GM18520 (cell line): ENCODE results near the gene PDE1C.

Experiments used
- ATAC-seq: cut with Tn5 transposase; IDR thresholded peaks from one replicate; pipeline ENCODE4 v1.9.1; 2021; ENCODE audit not compliant: unreplicated experiment

Gene PDE1C

GRCh38 chr7:31950091-31950755 lies 120.0 kb downstream of the PDE1C start:
- peak; percentile 44 for ATAC-seq

DNA sequence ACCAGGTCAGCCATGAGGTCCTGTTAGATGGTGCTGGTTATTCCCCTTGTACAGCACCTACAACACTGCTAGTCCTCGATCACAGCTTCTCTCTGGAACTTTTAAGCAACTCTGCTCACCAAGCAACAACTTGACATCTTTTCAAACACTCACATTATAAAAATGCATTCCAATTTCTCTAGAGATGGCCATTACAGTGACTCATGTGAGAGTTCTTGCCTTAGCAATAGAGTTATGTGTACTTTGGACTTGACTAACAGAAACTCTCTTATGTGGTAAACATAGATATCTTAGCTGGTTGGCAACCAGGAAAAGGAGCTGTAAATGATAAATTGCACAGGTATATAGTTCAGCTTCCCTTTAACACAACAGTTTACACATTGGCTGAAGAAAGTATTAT lies 122.2 kb downstream of the PDE1C start:
- ATAC-seq: peak; percentile 57

DNA sequence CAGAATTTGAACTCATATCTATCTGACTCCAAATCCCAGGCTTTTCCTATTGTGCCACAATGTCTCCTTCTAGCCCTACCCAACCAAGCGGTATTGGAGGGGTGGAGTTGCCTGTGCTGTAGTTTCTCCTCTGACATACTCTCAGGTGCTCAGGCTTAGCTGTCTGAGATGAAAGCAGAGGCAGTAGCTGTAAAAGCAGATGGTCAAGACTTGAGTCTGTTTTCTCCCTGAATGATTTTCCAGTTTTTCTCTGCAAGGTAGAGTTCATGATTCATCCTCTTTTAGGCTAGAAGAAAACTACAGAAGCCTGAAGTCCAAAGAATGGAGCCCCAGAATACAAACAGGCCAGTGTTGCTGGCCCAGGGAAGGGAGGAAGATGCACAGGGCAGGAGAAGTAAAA lies 130.0 kb downstream of the PDE1C start:
- ATAC-seq: no peak

DNA sequence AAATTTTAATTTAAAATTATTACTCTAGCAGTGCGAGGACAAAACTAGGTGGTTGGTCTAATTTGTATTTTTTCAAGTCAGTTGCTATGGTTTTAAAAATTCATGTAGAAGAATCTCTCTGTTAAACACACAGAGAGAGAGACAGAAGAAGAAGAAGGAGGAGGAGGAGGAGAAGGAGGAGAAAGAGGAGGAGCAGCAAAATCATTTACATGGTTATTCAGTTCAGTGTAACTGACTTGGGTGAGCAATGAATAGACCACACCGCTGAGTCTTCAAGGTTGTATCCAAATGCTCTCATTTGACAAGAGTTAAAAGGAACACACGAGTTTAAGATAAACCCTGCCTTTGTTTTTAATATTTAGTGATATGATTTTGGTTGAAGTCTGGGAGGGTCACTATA lies 131.1 kb downstream of the PDE1C start:
- no peak for ATAC-seq

- ATAC-seq: no peak
Measured at GRCh38 chr7:31938650-31939049, 131.6 kb downstream of the PDE1C start.

- no peak for ATAC-seq
Measured at GRCh38 chr7:31937982-31938381, 132.2 kb downstream of the PDE1C start.

DNA sequence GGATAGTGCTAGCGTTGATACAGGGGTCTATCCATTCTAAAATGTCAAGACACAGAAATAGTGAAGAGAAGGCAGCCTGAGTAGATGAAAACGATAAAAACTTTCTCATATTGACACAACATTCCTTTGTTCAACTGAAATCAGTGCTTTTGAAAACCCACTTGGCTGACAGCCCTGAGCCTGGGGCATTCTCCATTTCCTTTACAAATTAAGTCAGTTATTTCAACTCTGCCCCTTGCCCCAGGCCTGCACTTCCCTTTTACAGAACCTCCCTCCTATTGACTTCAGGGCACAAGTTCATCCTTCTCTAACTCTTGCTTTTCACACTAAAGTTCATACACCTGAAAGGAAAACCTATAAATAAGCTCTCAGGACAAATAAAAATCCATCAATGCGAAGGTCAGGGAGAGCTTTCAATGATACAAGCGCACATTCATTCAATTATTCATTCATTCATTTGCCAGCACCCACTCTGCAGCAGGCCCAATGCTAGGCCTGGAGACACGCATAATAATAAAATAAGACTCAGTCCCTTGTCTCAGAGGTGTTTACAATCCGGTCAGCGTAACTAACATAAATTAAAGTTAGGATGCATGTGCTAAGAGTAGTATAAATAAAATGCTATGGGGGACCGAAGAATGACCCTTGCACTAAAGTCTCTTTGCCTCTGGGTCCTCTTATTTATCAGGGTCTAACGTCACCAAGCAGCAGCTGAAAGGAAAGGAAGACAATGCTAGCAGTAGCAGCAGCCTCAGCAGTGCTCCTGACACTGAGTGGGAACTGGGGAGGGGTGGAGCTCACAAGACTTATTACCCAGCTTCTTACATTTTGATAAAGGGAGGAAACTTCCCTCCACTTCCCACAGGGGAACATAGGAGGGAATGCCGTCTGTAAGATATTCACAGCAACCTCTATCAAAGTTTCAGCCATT lies 134.8 kb downstream of the PDE1C start:
- no peak for ATAC-seq

- no peak for ATAC-seq
Measured at GRCh38 chr7:31934551-31934950, 135.7 kb downstream of the PDE1C start.

DNA sequence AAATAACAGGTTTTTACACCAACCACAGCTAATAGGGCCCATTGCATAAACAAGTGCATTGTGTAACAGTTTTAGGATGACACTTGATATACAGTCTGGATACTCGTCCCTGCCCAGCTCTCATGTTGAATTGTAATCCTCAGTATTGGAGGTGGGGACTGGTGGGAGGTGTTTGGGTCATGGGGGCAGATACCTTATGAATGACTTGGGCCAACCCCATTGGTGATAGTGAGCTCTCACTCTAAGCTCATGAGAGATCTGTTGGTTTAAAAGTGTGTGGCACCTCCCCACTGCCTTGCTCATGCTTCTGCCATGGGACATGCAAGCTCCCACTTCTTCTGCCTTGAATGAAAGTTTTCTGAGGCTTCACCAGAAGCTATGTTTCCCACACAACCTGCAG lies 136.7 kb downstream of the PDE1C start:
- no peak for ATAC-seq

GRCh38 chr7:31926991-31927584 lies 143.1 kb downstream of the PDE1C start:
- ATAC-seq: no peak

GRCh38 chr7:31925753-31926454 lies 144.3 kb downstream of the PDE1C start:
- no peak for ATAC-seq

DNA sequence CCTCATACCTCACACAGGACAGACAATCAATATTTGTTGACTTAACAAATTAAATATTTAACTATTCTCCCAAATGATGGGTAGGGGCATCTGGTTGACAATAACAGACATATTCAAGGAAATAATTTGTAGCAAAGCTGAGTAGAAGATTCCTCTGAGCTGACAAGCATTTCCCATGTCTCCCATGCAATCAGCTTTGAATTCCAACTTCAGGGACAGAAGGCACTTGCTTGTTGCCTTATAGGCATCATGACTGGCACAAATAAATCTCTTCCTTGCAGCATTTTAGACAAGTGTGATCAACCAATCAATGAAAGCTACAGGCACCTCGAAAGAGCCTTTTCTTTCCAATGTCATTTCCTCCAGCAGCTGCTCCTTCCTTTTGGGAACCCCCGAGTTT lies 146.0 kb downstream of the PDE1C start:
- no peak for ATAC-seq

- no peak for ATAC-seq
Measured at GRCh38 chr7:31922848-31923247, 147.4 kb downstream of the PDE1C start.

GRCh38 chr7:31921047-31921446 lies 149.2 kb downstream of the PDE1C start:
- no peak for ATAC-seq

DNA sequence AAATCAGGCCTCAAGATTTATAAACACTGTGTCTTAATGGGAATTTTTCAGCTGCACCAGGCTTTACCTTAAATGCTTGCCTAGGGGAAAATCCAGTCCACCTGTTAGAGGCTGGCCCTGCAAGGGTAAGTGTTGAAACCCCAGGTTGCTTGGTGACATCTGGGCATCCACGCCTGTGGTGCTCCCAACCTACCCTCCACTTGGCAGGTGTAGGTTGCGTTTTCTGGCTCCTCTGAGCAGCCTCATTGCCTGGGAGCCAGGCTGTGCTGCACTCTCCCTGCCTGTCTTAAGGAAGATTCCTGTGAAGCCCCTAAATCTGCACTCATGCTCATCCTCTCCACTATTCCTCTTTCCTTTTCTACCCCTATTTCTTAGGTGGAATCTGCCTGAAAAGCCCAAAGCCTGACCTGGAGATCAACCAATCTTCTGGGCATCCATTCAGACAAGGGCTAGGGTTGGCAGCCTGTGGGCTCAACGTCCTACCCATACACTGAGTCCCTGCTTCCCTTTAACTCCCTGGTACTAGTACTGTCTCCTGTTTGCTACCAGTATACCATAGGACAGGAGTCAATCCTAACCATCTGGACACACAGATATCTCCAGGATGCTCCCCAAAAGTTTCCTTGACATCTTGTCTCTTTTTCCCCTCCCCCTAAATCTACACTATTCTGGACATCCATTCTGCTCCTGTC lies 150.4 kb downstream of the PDE1C start:
- no peak for ATAC-seq

- ATAC-seq: no peak
Measured at GRCh38 chr7:31918706-31919393, 151.4 kb downstream of the PDE1C start.

- ATAC-seq: no peak
Measured at GRCh38 chr7:31917256-31917655, 153.0 kb downstream of the PDE1C start.

GRCh38 chr7:31910191-31910590 lies 160.0 kb downstream of the PDE1C start:
- no peak for ATAC-seq

GRCh38 chr7:31906479-31907171 lies 163.6 kb downstream of the PDE1C start:
- no peak for ATAC-seq

- ATAC-seq: no peak
Measured at GRCh38 chr7:31903962-31904361, 166.2 kb downstream of the PDE1C start.
